Cerebellar nuclear complex (tissue), 1 donor: ENCODE data around the gene FUT8.
A peak's percentile ranks its signal among the peaks of the same experiment; 100 is the strongest.
"Not testable (repeated sequence)": the region's sequence is repeated elsewhere in the genome, so short reads cannot be mapped to it uniquely, and the experiment has no call there.

ENCODE experiments used
- DNase-seq, 2 experiments: peaks; one replicate each; lab custom pipeline; 2025; lab: John Stamatoyannopoulos, UW

The FUT8 gene

DNA sequence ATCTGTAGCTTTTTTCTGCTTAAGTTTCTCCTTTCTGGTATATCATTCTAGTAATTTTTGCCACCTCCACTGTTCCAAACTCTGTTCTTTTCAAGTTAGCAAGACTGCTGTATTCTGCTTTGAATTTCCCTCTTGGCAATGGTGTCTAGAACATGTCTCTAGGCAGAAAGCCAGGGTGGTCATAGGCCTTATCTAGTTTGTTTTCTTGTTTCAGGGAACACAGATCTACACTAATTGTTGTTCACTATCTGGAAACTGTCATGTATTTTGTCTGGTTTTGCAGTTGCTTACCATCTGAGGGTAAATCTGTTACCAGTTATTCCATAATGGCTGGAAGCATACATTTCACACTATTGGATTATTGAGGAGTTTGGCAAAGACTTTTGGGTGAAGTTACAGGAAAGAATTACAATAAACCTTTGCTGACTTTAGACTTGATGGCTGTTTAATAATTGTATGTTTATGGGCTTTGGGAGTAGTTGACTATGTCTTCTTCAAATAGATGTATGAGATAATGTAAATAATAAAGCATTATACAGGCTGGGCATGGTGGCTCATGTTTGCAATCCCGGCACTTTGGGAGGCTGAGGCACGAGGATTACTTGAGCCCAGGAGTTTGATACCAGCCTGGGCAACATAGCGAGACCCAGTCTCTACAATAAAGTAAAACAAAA lies 41.4 kb downstream of the FUT8 start:
- no peak for DNase-seq

DNA sequence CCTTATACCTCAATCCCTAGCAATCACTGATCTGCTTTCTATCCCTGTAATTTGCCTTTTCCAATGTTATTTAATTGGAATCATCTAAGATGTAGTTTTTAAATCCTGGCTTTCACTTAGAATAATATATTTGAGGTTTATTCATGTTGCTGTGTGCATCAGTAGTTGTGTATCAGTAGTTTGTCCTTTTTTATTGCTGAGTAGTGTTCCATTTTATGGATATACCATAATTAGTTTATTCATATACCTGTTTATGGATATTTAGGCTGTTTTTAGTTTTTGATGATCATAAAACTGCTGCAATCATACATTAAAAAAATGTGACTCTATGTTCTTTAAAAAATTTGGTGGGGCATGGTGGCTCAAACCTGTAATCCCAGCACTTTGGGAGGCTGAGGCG lies 43.7 kb downstream of the FUT8 start:
- DNase-seq, result no peak

DNA sequence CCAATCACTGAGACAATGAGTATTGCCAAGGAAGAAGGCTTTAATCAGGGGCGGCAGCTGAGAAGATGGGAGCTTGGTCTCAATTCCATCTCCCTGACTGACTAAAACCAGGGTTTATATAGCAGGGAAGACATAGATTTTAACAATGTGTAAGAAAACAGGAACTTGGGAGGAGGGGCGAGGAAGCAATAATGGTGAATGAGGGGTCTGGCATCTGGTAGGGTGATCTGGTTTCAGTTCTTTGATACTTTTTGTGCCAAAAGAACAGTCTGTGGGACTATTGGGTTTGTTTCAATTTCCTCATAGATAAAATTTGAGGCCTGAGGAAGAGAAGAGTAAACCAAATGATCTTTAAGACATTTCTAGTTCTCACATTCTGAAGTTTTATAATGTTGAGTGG lies 49.2 kb downstream of the FUT8 start:
- DNase-seq, result no peak

GRCh38 chr14:65462411-65462810 lies 49.9 kb downstream of the FUT8 start:
- no peak for DNase-seq

- DNase-seq, result no peak
Measured at GRCh38 chr14:65465584-65465983, 53.1 kb downstream of the FUT8 start.

DNA sequence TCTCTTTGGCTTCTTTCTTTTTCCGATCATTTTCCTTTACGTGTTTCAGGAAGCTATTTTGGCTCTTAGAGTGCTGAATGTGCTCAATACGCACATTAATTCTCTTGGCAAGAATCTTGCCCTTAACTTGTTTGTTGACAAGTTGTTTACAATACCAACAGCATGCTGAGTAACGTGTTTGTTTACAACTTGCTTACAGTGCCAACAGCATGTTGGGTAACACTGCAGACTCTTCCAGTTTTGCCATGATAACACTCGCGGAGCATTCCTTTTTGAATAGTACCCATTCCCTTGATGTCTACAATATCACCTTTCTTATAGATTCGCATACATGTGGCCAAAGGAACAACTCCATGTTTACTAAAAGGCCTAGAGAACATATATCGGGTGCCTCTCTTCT lies 55.4 kb downstream of the FUT8 start:
- DNase-seq, result not testable (repeated sequence)

DNA sequence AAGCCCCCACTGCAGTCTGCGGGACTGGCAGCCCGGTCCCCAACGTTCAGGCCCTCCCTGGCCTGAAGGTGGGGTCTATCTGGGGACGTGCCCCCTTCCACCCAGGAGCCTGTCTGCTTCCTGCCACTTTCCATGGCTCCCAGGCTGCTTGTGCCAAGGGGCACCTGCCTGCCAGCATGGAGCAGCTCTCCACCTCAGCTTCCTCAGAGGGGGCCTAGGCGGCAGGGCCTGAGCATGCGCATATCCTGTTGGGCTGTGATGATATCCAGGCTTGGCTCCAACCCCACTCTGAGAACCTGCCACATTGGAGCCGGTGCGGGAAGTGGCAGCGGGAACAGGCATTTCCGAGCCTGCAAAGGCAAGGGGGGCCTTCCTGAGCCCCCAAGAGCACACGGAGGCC lies 57.4 kb downstream of the FUT8 start:
- peak in 1 of 2 experiments; percentile 12 for DNase-seq

- no peak for DNase-seq
Measured at GRCh38 chr14:65470404-65470880, 57.9 kb downstream of the FUT8 start.

DNA sequence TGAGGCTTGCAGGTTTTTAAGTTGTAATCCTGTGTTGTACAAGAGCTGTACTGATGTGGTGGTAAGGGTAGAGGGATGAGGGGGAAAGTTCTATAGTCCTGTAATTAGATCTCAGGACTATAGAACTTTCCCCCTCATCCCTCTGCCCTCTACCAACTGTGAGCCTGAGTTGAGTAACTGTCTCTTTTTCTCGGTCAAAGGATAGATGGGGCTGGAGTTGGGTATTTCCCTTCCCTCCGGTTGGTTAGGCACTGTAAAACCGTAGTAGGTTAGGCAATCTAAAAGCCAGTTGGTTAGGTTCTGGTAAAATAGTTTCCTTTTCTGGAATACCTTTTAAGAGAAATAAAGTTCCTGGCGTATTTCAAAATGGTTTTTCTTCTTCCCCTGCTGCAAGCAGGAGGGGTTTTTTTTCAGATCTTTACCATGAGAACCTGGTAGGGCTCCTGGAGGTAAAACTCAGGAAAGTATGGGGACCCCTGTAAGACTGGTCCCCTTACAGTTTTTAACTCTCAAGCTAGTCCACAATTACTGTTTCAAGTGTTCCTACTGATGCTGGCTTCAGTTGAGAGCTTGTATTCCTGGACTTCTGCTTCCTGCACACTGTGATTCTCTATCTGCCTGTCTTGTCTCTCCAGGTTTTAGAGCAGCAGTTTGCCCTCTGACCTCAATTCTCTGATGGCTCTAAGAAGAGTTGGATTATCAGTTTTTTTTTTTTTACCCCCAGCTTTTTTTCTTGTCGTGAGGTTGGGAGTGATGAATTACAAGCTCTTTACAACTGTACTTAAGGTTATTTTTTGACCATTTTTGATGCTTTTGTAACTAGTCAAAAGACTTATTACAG lies 58.7 kb downstream of the FUT8 start:
- no peak for DNase-seq

DNA sequence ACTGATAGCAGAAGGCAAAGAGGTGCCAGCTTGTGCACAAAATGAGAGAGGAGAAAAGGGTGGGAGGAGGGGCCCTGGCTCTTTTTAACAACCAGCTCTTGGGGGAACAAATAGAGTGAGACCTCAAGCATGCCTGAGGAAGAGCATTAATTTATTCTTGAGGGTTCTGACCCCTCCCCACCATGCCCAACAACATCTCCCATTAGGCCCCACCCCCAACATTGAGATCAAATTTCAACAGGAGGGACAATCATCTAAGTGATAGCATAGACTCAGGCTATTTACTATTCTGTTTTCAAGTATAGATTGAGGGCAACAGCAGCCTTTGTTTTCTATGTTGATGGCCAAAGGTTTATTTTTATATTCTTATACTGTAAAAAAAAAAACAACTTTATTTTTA lies 59.7 kb downstream of the FUT8 start:
- DNase-seq, result no peak

GRCh38 chr14:65476273-65476941 lies 63.9 kb downstream of the FUT8 start:
- no peak for DNase-seq

DNA sequence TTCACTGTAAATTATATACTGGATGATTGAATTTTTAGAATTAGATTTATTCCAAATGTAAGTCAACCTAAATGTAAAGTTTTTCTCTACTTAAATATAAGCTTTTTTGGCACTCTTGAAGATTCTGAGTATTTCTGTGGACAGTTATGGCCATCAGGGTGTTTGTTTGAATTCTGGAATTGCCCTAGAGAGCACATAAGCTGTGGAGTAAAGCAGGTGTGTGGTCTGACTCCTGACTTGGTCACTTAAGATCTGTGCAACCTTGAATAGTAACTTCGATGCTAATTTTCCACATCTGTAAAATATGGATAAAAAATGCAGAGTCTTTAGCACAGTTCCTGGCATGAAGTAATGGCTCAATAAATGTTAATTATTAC lies 64.4 kb downstream of the FUT8 start:
- no peak for DNase-seq

DNA sequence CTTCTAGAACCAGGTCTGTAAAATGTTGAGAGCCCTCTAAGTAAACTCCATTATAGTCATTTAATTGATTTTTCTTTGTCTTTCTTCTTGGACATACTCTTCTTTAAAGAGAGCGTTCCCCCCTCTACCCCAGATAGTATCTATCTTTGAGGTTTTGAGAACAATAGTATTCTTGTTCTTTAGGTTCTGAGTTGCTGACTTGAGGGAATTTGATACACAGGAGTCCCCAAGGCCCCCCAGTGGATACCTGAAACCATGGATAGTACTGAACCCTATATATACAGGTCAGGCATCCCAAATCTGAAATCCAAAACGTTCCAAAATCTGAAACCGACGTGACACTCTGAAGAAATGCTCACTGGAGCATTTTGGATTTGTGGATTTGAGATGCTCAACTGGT lies 65.5 kb downstream of the FUT8 start:
- no peak for DNase-seq

DNA sequence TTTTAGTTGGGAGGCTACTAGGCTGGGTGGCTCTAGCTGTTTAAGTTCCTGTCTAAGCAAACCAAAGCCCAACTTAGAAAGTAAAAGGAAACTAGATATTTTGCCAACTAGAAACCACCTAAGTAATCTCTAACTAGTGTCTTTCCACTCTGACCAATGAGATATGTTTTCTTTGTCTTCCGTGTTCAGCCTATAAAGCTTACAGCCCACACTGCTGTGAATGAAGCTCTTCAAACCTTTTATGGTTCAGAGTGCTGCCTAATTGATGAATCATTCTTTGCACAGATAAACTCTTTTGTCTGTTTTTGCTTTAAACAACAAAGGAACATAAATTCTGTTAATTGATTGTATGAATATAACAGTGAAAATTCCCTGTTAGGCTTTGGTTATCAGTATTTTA lies 66.1 kb downstream of the FUT8 start:
- DNase-seq, result no peak

GRCh38 chr14:65479386-65479785 lies 66.9 kb downstream of the FUT8 start:
- DNase-seq, result no peak

DNA sequence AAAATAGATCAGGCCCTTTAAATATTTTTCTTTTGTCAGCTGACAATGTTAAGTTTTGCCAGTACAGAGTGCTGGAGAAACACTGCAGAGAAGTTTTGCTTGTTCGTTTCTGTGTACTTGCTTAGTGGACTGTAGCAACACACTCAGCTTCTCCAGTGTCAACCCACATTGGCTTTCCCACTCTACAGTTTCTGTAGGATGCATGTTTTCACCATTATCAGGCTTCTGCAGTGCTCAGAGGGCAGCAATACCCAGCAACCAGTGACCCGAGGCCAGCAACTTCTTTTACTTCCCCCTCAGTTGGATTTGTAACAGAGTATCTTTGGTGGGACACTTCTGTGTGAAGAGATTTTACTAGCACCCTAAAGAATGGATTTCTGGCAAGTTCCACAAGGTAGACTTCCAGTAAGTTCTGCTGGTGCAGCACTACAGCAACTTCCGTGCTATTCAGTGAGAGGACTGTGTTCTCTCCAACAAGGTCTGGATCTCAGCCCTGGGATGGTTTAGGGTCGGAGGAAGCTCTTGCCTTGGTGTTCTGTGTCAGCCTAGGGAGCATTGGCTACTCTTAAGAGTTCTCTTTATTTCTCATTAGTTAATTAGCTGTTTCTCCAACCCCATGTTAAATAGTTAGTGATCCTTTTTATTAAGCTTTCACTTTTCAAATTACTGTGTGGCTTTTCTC lies 70.4 kb downstream of the FUT8 start:
- no peak for DNase-seq

- no peak for DNase-seq
Measured at GRCh38 chr14:65483647-65484046, 71.1 kb downstream of the FUT8 start.

DNA sequence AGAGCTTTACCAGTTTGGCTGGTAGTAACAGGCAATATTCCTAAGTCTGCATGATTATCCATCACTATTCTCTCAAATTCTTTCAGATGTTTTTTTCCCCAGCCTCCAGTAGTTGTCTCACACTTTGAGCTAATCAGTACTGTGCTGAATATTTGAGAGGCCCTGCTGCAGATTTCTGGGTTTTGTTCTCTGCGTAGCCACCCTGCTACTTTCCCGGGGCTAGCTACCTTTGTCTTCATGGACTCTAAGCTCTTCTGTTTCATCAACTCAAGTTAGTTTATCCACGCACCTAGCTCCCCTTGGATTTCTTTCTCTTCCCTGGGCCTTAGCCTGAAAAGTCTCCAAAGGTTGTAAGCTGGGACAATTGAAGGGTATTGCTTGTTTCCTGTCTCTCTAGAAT lies 73.0 kb downstream of the FUT8 start:
- no peak for DNase-seq

GRCh38 chr14:65486863-65487262 lies 74.3 kb downstream of the FUT8 start:
- no peak for DNase-seq

DNA sequence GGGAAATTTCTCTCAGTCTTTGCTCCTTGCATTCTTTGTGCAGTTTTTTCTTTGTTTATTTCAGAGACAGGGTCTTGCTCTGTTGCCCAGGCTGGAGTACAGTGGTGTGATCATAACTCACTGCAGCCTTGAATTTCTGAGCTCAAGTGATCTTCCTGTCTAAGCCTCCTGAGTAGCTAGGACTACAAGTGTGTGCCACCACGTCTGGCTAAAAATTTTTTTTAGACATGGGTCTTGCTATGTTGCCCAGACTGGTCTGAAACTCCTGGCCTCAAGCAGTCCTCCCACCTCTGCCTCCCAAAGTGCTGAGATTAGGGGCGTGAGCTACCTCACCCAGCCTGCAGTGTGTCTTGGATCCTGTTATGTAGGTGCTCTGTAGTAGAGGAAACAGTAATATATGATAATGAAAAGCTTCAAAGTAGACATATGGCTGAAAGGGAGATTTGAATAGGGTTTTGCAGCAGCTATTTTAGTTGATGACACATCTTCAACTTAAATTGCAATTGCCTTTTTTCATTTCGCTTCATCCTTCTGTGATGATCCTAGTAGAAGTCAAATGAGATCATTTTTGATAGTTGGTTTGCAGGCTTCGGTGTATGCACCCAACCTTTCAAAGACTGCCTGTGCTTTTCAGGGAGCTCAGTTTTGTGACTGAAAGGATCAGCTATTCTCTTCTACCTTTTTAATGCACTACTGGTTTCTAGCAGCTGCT lies 75.4 kb downstream of the FUT8 start:
- DNase-seq, result no peak

DNA sequence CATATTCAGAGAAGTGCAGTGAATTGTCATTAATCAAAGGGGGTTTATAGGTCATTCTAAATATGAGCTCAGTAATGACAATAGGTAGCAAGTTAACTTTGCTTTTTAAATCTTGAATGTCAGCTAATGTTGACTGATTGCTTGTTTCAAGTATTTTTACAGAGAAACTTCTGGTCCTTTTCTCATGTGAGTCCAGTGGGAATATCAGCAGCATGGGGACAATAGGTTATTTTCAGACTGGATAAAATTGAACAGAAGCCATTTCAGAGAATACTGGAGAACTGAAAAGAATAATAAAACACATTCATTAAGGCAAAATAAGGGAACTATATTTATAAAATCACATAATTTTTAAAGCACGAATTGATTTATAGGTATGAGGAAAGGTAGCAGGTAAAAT lies 78.7 kb downstream of the FUT8 start:
- no peak for DNase-seq

DNA sequence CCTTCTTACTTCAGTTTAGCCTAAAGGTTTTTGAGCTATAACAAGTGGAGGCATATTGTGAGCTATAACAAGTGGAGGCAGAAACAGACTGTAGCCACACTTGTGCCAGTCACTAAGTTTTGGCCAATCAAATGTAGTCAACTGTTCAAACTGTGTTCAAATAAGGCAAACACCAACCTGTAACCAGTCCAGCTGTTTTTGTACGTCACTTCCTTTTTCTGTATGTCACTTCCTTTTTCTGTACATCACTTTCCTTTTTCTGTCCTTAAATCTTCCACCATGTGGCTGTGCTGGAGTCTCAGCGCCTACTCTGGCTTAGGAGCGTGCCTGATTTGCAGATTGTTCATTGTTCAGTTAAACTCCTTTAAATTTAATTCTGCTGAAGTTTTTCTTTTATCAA lies 79.7 kb downstream of the FUT8 start:
- DNase-seq, result no peak
